ENCODE measurements around the gene TNFSF12.

TNFSF12 gene, protein sequence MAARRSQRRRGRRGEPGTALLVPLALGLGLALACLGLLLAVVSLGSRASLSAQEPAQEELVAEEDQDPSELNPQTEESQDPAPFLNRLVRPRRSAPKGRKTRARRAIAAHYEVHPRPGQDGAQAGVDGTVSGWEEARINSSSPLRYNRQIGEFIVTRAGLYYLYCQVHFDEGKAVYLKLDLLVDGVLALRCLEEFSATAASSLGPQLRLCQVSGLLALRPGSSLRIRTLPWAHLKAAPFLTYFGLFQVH

DNA sequence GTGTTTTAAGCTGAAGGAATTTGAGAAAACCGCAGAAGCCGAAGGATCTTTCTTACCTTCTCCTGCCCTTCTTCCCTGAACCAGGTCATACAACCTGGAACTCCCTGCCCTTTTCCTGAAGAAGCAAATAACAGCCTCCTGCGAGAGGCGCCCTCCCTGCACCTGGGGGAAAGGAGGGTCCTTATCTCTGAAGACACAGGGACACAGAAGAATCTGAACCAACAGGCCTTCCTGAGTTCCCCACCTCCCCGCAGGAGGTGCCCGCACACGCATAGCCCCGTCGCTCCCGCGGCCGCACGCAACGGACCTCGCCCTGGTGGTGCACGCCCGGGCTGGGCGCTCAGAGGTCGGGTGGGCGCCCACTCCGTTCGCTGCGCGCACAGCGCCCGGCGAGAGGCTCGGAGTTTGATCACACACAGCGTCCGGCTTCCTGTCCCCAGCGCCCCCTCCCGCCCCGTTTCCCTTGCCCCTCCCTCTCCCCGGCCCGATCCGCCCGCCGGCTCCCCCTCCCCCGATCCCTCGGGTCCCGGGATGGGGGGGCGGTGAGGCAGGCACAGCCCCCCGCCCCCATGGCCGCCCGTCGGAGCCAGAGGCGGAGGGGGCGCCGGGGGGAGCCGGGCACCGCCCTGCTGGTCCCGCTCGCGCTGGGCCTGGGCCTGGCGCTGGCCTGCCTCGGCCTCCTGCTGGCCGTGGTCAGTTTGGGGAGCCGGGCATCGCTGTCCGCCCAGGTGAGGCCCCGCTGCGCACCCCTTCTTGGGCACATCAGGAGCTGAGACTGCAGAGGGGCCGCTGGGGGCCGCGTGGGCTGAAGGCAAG lies at the start of gene TNFSF12:
Gene TNFSF12 (plus strand): TSS at position 474 of the 816 bp plus-strand sequence. CDS start 96 bp downstream, at position 570.
- peak; percentile 42 for DNase-seq (ENCODE audit: low read depth)

DNA sequence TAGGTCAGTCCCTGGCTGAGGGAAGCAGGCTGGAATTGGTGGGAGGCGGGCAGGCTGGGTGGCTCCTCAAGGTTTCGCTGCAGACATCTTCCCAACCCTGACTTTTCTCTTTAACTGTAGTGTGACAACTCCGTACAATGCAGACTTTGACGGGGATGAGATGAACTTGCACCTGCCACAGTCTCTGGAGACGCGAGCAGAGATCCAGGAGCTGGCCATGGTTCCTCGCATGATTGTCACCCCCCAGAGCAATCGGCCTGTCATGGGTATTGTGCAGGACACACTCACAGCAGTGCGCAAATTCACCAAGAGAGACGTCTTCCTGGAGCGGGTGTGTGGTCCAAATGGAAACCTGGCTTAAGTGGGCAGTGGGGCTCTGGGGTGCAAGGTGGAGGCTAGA lies 49.7 kb upstream of the TNFSF12 start:
- DNase-seq (ENCODE audit: low read depth), result no peak

- DNase-seq (ENCODE audit: low read depth), result no peak
Observed at GRCh38 chr17:7501729-7502128, 47.1 kb upstream of the TNFSF12 start.

- no peak for DNase-seq (ENCODE audit: low read depth)
Observed at GRCh38 chr17:7502171-7502847, 46.5 kb upstream of the TNFSF12 start.

DNA sequence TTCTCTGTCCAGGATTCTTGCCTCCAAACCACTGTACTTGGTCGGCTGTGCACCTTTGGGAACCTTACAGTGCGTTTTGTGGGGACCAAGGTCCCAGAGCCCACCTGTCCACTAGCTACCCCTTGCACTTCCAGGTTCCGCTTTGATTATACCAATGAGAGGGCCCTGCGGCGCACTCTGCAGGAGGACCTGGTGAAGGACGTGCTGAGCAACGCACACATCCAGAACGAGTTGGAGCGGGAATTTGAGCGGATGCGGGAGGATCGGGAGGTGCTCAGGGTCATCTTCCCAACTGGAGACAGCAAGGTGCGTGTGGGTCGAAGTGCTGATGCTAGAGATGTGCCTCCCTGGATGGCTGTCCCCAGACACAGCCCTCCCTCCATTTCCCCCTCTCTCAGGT lies 45.9 kb upstream of the TNFSF12 start:
- no peak for DNase-seq (ENCODE audit: low read depth)

DNA sequence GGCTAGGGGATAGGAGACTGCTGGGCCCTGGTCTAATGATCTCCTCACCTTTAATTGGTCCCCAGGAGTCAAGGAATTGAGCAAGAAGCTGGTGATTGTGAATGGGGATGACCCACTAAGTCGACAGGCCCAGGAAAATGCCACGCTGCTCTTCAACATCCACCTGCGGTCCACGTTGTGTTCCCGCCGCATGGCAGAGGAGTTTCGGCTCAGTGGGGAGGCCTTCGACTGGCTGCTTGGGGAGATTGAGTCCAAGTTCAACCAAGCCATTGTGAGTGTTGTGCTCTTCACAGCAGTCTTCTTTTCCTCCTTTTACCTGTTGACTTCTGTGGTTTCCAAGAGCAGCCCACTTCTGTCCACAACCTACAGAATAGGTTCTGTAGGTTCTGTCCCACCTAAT lies 45.3 kb upstream of the TNFSF12 start:
- DNase-seq (ENCODE audit: low read depth), result no peak

DNA sequence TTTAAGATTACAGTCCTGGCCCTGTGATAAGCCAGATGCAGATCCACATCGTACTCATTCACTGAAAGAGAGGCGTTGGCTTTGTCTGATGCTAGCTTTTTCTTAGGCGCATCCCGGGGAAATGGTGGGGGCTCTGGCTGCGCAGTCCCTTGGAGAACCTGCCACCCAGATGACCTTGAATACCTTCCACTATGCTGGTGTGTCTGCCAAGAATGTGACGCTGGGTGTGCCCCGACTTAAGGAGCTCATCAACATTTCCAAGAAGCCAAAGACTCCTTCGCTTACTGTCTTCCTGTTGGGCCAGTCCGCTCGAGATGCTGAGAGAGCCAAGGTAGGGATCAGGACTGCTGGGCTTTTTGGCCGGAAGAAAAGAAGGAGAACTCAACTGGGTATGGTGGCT lies 40.7 kb upstream of the TNFSF12 start:
- no peak for DNase-seq (ENCODE audit: low read depth)

DNA sequence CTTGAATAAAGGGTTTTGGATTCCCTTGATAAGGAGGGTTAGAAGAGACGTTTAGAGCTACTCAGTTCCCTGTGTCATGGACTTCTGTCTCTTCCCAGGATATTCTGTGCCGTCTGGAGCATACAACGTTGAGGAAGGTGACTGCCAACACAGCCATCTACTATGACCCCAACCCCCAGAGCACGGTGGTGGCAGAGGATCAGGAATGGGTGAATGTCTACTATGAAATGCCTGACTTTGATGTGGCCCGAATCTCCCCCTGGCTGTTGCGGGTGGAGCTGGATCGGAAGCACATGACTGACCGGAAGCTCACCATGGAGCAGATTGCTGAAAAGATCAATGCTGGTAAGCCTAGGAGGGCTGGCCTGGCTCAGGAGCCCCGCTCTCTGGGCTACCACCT lies 40.0 kb upstream of the TNFSF12 start:
- DNase-seq (ENCODE audit: low read depth), result no peak

GRCh38 chr17:7509937-7510336 lies 38.9 kb upstream of the TNFSF12 start:
- DNase-seq (ENCODE audit: low read depth), result no peak

- no peak for DNase-seq (ENCODE audit: low read depth)
Observed at GRCh38 chr17:7511108-7511507, 37.8 kb upstream of the TNFSF12 start.

GRCh38 chr17:7512105-7512504 lies 36.8 kb upstream of the TNFSF12 start:
- no peak for DNase-seq (ENCODE audit: low read depth)

- DNase-seq (ENCODE audit: low read depth), result no peak
Observed at GRCh38 chr17:7512824-7513540, 35.9 kb upstream of the TNFSF12 start.

DNA sequence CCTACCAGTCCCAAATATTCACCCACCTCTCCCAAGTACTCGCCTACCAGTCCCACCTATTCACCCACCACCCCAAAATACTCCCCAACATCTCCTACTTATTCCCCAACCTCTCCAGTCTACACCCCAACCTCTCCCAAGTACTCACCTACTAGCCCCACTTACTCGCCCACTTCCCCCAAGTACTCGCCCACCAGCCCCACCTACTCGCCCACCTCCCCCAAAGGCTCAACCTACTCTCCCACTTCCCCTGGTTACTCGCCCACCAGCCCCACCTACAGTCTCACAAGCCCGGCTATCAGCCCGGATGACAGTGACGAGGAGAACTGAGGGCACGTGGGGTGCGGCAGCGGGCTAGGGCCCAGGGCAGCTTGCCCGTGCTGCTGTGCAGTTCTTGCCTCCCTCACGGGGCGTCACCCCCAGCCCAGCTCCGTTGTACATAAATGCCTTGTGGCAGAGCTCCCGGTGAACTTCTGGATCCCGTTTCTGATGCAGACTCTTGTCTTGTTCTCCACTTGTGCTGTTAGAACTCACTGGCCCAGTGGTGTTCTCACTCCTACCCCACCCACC lies 34.9 kb upstream of the TNFSF12 start:
- DNase-seq (ENCODE audit: low read depth), result no peak

GRCh38 chr17:7515911-7516610 lies 32.8 kb upstream of the TNFSF12 start:
- DNase-seq (ENCODE audit: low read depth), result no peak

DNA sequence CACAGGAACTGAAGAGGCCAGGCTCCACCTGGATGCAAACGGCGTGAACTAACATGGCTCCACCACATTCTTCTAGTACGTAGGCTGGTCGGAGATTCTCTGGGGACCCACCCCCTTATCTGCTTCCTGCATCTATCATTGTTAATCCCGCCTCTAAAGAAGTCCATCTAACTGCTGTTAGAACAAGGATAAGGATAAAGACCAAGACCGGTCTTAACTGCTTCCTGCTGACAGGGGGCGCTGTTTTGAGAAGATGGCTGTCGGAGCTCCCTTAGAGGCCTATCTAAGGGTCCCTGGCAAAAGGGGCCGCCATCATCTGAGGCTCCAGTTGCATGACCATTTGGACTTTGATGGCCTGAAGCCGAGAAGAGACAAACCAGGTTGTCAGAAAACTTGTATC lies 25.8 kb upstream of the TNFSF12 start:
- DNase-seq (ENCODE audit: low read depth), result peak; percentile 21

- DNase-seq (ENCODE audit: low read depth), result no peak
Observed at GRCh38 chr17:7528842-7529241, 20.0 kb upstream of the TNFSF12 start.

GRCh38 chr17:7530023-7530900 lies 18.6 kb upstream of the TNFSF12 start:
- DNase-seq (ENCODE audit: low read depth), result no peak

DNA sequence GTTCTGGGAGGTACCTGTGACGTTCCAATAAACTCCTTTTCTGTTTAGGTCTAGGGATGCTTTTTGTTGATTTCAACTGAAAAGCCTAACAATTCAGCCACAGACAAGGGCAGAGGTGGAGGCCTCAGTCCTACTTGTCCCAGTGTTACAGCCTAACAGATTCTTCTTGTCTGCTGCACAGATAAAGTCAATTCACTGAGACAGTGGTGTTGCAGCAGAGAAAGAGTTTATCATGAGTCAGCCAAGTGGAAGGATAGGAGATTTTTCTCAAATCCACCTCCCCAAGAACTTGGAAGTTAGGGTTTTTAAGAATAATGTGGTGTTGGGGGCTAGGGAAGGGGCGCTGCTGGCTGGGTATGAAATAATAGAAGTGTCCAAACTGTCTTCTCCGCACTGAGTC lies 10.8 kb upstream of the TNFSF12 start:
- no peak for DNase-seq (ENCODE audit: low read depth)

GRCh38 chr17:7538891-7539545 lies 9.8 kb upstream of the TNFSF12 start:
- no peak for DNase-seq (ENCODE audit: low read depth)

DNA sequence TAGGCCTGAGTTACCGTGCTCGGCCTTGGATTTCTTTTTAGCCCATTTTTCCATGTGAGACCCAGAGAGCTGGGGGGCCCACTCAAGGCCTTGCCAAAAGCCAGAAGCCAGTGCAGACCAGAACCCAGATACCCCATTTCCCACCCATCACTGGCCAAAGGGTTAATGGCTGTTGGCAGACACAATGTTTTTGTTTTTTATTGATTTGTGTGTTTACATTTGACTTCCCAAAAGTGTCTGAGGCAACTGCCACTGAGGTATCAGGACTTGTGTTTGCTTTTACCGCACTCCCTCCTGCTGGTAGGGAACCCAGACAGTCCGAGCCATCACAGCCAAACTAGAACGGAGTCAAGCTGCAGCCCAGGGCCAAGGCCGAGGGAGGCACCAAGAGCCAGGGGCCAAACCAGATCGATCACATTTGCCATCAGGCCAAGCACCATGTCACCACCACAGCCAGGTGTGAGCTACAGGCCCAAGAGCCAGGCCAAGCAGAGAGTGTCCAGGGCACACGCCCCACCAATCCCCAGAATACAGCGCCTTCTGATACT lies 7.7 kb upstream of the TNFSF12 start:
- DNase-seq (ENCODE audit: low read depth), result no peak

Data from activated T-helper 1 cell treated with Interleukin-2 at 50 U/mL for 16 hours (primary cell).